Muscle of leg (tissue), 11 donors: ENCODE data around the gene EGR2. TPM values are rescaled to one million over a fixed set of nuclear protein-coding genes. Genes with fewer than 3 reads are reported as not detected.
"Not testable (repeated sequence)": the region's sequence is repeated elsewhere in the genome, so short reads cannot be mapped to it uniquely, and the experiment has no call there.

Experiments
- DNase-seq: peaks from one replicate; pipeline ENCODE4 v3.0.0; 2013
- H3K27ac ChIP-seq: one replicate; pipeline ENCODE4 v1.5.1; 2013; ENCODE audit warnings: mild to moderate bottlenecking, low read length, control low read depth
- H3K27me3 ChIP-seq: one replicate; pipeline ENCODE4 v1.6.1; 2013; ENCODE audit warnings: low read length; ENCODE audit not compliant: control insufficient read depth, insufficient read depth
- H3K36me3 ChIP-seq: one replicate; pipeline ENCODE4 v1.6.1; 2013; ENCODE audit warnings: low read length; ENCODE audit not compliant: control insufficient read depth, insufficient read depth
- H3K4me1 ChIP-seq: one replicate; pipeline ENCODE4 v1.6.1; 2013; ENCODE audit warnings: low read length; ENCODE audit not compliant: control insufficient read depth, insufficient read depth
- H3K4me3 ChIP-seq: one replicate; pipeline ENCODE4 v1.5.1; 2013; ENCODE audit warnings: low read length, control low read depth
- H3K9me3 ChIP-seq: replicated peaks from 2 replicates; pipeline ENCODE4 v1.6.1; 2013; ENCODE audit warnings: low read depth, low read length; ENCODE audit not compliant: control insufficient read depth
- WGBS: methylation state at CpG from one replicate; pipeline ENCODE4 v1.1.5; 2013; ENCODE audit warnings: missing lambda C conversion rate; ENCODE audit not compliant: insufficient coverage; 5-methylcytosine and 5-hydroxymethylcytosine counted together
- polyA plus RNA-seq, 8 donors: library from polyadenylated mRNA; unstranded; fragments of 120-200 nt; gene quantifications; one replicate each; pipeline versions ENCODE4 v1.2.1 to v1.2.3, GENCODE V29; 2013; ENCODE audit warnings: inconsistent platforms in 1 of 8, low replicate concordance in 1 of 8; ENCODE audit not compliant: insufficient read length in 8 of 8, insufficient read depth in 1 of 8
- total RNA-seq: library from RNA; stranded (reverse); fragments of 120-200 nt; gene quantifications from one replicate; pipeline ENCODE4 v1.2.4, GENCODE V29; 2013

The EGR2 gene
- total and polyA plus RNA-seq, 9 donors, result 1.5 to 8.1 (median 3.4) TPM

DNA sequence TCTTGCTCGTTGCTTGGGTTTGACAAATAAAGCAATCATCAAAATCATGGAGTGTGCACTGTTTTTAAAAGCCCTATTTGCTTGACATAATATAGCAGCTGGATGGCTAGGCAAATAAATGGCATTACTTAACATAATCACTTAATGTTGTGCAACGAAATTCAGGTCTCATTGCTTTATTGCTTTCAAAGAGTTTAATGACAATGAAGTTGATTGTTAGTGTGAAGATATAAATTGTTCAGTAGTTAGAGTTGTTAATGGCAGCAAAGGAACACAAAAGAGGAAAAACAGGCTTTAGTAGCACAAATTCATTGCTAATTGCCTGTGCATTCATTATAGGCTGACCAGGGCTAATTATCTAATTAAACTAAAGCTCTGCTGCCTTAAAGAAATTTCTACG, 19.3 kb downstream of the EGR2 start:
- Histone ChIP-seq H3K4me3 (no peak overlapping the region), H3K9me3 (no peaks in the 10 kb centered on the region), H3K36me3 (no peaks in the 10 kb centered on the region), H3K27ac (no peak overlapping the region), H3K27me3 (no peaks in the 10 kb centered on the region), H3K4me1 (no peaks in the 10 kb centered on the region)
- no CpG with 5 or more reads among the region's 3 CpGs for WGBS
- no peak for DNase-seq

DNA sequence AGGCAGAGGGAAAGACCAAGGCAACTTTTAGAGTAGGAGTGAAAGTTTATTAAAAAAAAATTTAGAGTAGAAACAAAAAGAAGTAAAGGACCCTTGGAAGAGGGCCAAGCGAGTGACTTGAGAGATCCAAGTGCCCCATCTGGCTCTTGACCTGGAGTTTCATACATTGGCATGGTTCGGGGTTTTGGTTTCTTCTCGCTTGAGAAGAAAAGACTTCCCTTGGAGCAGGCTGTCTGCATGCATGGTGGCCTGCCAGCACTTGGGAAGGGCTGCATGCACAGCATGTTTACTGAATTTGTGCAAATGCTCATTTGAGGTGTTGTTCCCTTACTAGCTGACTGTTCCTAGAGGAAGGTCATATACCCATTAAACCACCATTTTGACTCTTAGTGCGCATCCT, 20.4 kb downstream of the EGR2 start:
- H3K27ac ChIP-seq, result no peak overlapping the region
- H3K4me1 ChIP-seq, result no peaks in the 10 kb centered on the region
- DNase-seq, result no peak
- no peaks in the 10 kb centered on the region for H3K36me3 ChIP-seq
- H3K27me3 ChIP-seq, result no peaks in the 10 kb centered on the region
- H3K4me3 ChIP-seq, result no peak overlapping the region
- WGBS, result 77% methylated on average over 3 of the region's 4 CpGs
- H3K9me3 ChIP-seq, result no peaks in the 10 kb centered on the region

DNA sequence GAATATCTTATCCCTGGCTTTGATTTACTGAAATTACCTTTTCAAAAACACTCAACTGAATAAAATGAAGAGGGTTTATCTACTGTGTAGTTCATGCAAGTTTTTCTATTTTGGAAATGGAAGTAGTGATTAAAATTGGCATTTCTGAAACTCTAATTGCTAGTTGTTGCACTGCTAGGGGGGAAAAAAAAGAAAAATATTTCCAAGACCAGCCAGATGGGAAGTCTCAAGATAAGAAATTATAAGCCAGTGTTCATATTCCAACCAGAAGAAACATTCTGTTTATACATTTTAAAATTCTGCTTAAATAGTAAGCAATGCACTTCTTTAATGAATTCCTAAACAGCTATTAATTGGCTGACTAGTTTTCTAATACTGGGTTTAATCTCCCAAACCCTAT, 21.1 kb downstream of the EGR2 start:
- H3K27ac ChIP-seq, result no peak overlapping the region
- no peak overlapping the region for H3K4me3 ChIP-seq
- H3K27me3 ChIP-seq, result no peaks in the 10 kb centered on the region
- no peak for DNase-seq
- peaks cover under 1% of the 10 kb centered on the region for H3K4me1 ChIP-seq
- no peaks in the 10 kb centered on the region for H3K9me3 ChIP-seq
- no peaks in the 10 kb centered on the region for H3K36me3 ChIP-seq

DNA sequence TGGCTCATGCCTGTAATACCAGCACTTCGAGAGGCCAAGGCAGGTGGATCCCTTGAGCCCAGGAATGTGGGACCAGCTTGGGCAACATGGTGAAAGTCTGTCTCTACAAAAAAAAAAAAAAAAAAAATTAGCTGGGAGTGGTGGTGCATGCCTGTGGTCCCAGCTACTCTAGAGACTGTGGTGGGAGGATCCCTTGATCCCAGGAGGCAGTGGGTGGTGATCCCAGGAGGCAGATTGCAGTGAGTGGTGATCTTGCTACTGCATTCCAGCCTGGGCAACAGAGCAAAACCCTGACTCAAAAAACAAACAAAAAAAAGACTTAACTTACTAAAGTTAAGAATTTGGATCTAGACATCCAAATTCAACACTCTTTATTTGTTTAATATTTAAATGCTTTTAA, 21.9 kb downstream of the EGR2 start:
- H3K36me3 ChIP-seq, result no peaks in the 10 kb centered on the region
- no CpG with 5 or more reads among the region's 1 CpG for WGBS
- H3K27ac ChIP-seq, result no peak overlapping the region
- H3K4me3 ChIP-seq, result no peak overlapping the region
- no peaks in the 10 kb centered on the region for H3K9me3 ChIP-seq
- peaks cover 8% of the 10 kb centered on the region for H3K4me1 ChIP-seq
- H3K27me3 ChIP-seq, result no peaks in the 10 kb centered on the region
- no peak for DNase-seq

DNA sequence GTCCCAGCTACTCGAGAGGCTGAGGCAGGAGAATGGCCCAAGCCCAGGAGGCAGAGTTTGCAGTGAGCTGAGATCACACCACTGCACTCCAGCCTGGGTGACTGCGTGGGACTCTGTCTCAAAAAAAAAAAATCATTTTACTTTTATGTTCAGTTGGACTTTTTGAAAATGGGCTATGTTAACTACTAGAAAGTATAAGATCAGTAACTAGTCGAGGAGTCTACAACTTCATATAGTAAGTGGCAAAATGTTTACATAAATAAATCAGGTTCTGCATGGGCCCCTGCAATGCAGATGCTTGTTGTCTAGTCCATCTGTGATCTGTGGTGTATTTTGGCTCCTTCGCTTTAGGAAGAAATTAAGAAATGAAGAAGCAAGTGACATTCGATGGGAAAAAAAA, 23.9 kb downstream of the EGR2 start:
- Histone ChIP-seq H3K9me3 (no peaks in the 10 kb centered on the region), H3K4me1 (peaks cover 13% of the 10 kb centered on the region), H3K36me3 (no peaks in the 10 kb centered on the region), H3K27ac (no peak overlapping the region), H3K27me3 (no peaks in the 10 kb centered on the region), H3K4me3 (no peak overlapping the region)
- WGBS, result 80% methylated on average over 1 of the region's 5 CpGs
- no peak for DNase-seq

DNA sequence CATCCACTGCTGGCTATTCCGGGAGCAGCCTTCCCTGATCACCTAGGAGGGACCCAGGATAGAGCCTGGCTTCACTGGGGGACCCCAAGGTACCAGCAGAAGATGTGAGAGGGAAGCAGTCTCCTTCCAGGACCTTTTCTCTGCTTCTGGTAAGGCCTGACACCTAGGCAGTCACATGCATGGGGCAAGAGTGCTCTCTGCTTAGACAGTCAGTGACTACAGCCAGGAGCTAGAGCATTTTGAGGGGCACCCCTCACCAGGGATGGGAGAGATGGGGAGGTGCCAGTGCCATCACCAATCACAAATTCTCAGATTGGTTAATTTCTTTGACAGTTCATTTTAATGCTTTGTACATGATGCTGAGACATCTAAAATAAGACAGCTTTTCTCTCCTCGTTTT, 25.6 kb downstream of the EGR2 start:
- H3K27ac ChIP-seq, result no peak overlapping the region
- WGBS, result no CpG with 5 or more reads among the region's 2 CpGs
- no peaks in the 10 kb centered on the region for H3K9me3 ChIP-seq
- no peak for DNase-seq
- no peak overlapping the region for H3K4me3 ChIP-seq
- H3K4me1 ChIP-seq, result peaks cover 13% of the 10 kb centered on the region
- H3K27me3 ChIP-seq, result no peaks in the 10 kb centered on the region
- H3K36me3 ChIP-seq, result no peaks in the 10 kb centered on the region

DNA sequence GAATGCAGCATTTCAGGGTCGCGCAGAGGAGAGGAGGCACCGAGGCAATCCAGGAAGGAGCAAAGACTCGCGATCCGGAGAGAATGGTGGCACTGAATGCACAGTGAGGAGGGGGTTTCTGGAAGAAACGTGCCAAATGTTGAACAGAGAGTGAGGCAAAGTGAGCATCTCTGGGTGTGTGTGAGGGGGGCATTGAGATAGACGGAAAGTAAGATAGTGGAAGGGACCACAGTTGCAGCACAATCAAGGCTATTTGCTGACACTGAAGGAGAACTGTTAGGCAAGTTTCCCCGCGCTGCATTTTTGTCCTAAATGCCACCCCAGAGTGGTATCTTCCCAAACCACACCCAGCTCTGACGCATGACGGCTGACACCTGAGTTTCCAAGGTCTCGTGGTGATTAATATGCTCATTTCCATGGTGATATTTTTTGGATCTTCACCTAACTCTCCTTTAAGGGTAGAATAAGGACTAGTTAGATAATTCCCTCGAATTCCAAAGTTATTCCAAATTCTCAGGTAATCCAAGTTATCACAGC, 26.1 kb downstream of the EGR2 start:
- WGBS, result 75% methylated on average over 8 of the region's 14 CpGs

DNA sequence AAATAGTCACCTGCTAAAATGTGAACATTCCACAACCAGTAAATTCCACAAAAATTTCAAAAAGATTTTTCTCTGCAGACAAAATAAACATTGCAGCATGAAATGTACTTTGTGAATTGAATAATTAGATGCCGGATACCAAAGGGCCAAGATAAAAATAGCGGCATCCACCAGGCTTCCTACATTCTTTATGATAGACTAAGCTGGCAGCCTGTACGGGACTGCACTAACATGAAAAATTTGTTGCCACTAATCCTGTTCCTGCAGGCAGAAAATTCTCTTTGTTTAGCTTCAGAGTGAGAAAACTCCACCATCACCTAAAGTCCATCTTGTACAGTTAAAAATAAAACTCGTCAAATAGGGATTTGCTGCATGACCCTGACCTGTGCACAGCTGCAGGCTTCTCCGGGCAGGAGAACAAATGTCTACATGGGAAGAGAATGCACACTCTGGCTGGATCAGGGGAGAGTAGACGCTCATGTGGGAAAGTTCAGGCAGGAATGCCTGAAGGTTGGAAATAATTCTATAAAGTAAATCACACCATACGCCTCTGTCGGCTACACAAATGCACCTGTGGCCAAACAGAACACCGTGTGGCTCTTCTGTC, 27.2 kb downstream of the EGR2 start:
- peak; percentile 72 for DNase-seq
- H3K27ac ChIP-seq, result no peak overlapping the region
- no peaks in the 10 kb centered on the region for H3K27me3 ChIP-seq
- H3K9me3 ChIP-seq, result no peaks in the 10 kb centered on the region
- 27% methylated on average over 3 of the region's 9 CpGs for WGBS
- peaks cover 13% of the 10 kb centered on the region for H3K4me1 ChIP-seq
- H3K4me3 ChIP-seq, result no peak overlapping the region
- H3K36me3 ChIP-seq, result no peaks in the 10 kb centered on the region

More for the DNA sequence above, 26.1 kb downstream of the EGR2 start:
- Histone ChIP-seq H3K9me3 (no peaks in the 10 kb centered on the region), H3K4me3 (no peak overlapping the region), H3K36me3 (no peaks in the 10 kb centered on the region), H3K27me3 (no peaks in the 10 kb centered on the region), H3K27ac (no peak overlapping the region), H3K4me1 (peaks cover 13% of the 10 kb centered on the region)
- no peak for DNase-seq

DNA sequence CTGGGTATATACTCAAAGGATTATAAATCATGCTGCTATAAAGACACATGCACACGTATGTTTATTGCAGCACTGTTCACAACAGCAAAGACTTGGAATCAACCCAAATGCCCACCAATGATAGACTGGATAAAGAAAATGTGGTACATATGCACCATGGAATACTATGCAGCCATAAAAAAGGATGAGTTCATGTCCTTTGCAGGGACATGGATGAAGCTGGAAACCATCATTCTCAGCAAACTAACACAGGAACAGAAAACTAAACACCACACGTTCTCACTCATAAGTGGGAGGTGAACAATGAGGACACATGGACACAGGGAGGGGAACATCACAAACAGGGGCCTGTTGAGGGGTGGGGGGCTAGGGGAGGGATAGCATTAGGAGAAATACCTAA, 27.9 kb downstream of the EGR2 start:
- H3K27ac ChIP-seq, H3K4me3 ChIP-seq, H3K27me3 ChIP-seq, H3K36me3 ChIP-seq, H3K9me3 ChIP-seq, DNase-seq: not testable (repeated sequence)
- WGBS, result no CpG with 5 or more reads among the region's 2 CpGs
- H3K4me1 ChIP-seq, result peaks cover 13% of the 10 kb centered on the region

DNA sequence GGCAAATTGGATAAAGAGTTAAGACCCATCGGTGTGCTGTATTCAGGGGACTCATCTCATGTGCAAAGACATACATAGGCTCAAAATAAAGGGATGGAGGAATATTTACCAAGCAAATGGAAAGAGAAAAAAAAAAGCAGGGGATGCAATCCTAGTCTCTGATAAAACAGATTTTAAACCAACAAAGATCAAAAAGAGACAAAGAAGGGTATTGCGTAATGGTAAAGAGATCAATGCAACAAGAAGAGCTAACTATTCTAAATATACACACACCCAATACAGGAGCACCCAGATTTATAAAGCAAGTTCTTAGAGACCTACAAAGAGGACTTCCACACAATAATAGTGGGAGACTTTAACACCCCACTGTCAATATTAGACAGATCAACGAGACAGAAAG, 31.6 kb downstream of the EGR2 start:
- not testable (repeated sequence) for H3K27me3 ChIP-seq, H3K36me3 ChIP-seq, H3K27ac ChIP-seq, H3K4me3 ChIP-seq, DNase-seq, H3K4me1 ChIP-seq, H3K9me3 ChIP-seq
- 100% methylated on average over 2 of the region's 3 CpGs for WGBS
